Stimulated activated CD8-positive, alpha-beta memory T cell treated with anti-CD3 and anti-CD28 coated beads, Interleukin-12 subunit alpha, Interleukin-12 subunit beta, amount 100 ng/mL, for 4 hours (primary cell): ENCODE results near the gene CYB5R3.
"Not testable (repeated sequence)": the region's sequence is repeated elsewhere in the genome, so short reads cannot be mapped to it uniquely, and the experiment has no call there.

Experiments
- DNase-seq: peaks from one replicate; pipeline ENCODE4 v3.0.0-alpha.2; 2020; ENCODE audit warnings: low read depth

CYB5R3 gene

DNA sequence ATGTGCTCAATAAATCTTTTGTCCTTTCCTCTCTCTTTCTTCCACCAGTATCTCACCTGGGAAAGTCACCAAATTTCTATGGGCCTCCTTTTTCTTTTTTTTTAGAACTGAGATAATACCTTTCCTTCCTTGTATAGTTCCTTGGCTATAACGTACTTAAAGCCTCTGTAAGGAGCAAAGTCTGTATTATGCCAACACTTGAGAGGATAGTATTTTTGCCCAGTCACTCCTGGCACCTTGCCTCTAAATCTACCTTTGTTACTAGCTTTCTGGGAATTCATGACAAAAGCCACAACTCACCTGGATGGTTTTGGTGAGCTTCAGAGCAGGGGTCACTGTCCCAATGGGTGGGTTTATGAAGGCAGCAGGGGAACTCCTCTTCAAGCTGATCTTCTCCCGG is 46.7 kb downstream of the CYB5R3 start:
- no peak for DNase-seq

DNA sequence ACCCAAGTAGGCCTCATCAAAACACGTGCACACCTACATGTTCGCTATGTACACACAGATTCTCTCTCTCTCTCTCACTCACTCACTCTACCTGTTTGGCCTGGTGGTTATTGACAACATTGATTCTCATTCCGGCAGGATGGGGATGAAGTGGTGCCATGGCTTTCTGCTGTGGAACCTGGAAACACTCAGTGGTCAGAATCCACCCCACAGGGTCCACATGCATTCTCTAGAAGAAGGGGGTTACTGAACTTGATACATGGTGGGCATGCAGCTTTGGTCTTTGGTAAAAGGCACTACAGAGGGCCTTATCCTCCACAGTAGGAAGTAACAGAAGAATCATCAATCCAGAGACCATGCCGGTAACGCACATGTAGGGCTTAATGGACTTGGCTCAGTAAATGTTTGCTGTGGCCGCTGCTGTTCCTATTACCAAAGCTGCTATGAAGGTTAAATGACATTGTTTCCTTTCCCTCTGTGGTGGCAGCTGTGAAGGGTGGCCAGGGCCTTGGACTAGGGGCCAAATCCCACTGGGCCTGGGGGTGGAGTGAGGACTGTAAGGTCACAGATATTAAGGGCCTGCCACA is 47.2 kb downstream of the CYB5R3 start:
- no peak for DNase-seq

DNA sequence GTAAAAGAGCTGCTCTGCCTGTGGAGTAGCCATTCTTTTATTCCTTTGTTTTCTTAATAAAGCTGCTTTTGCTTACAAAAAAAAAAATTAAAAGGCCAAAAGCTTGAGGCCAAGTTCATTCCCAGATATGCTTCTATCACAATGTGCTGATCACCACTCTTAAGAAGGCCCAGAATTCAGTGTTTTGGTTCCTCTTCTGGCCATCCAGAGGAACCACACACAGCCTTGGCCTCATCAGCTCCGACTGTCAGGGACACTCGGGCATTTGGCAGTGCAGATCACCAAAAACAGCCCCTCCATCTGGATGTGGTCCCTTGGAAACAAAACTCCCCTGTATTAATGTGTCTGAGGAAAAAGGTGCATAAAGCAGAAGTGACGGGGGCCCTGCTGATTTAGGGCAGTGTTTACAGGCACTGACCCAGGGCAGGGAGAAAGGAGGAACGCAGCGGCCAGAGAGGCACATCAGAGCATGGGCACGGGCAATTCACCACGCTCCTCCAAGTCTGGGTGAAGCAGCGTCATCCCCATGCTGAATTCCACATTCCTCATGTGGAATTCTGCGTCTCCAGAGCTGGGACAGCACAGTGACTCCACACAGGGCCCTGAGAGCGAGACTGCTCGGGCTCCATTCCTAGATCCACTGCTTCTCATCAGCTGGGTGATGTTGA is 52.2 kb downstream of the CYB5R3 start:
- DNase-seq: no peak

GRCh38 chr22:42596336-42596735 is 52.9 kb downstream of the CYB5R3 start:
- DNase-seq: no peak

- DNase-seq: no peak
These were observed 53.8 kb downstream of the CYB5R3 start for GRCh38 chr22:42595434-42595833.

- DNase-seq: no peak
These were observed 57.2 kb downstream of the CYB5R3 start for GRCh38 chr22:42591987-42592386.

GRCh38 chr22:42587588-42588175 is 61.5 kb downstream of the CYB5R3 start:
- no peak for DNase-seq

GRCh38 chr22:42586381-42586780 is 62.8 kb downstream of the CYB5R3 start:
- DNase-seq: no peak

- no peak for DNase-seq
These were observed 64.1 kb downstream of the CYB5R3 start for GRCh38 chr22:42585096-42585495.

- DNase-seq: no peak
These were observed 64.7 kb downstream of the CYB5R3 start for GRCh38 chr22:42584364-42584940.

GRCh38 chr22:42582987-42583386 is 66.2 kb downstream of the CYB5R3 start:
- no peak for DNase-seq

DNA sequence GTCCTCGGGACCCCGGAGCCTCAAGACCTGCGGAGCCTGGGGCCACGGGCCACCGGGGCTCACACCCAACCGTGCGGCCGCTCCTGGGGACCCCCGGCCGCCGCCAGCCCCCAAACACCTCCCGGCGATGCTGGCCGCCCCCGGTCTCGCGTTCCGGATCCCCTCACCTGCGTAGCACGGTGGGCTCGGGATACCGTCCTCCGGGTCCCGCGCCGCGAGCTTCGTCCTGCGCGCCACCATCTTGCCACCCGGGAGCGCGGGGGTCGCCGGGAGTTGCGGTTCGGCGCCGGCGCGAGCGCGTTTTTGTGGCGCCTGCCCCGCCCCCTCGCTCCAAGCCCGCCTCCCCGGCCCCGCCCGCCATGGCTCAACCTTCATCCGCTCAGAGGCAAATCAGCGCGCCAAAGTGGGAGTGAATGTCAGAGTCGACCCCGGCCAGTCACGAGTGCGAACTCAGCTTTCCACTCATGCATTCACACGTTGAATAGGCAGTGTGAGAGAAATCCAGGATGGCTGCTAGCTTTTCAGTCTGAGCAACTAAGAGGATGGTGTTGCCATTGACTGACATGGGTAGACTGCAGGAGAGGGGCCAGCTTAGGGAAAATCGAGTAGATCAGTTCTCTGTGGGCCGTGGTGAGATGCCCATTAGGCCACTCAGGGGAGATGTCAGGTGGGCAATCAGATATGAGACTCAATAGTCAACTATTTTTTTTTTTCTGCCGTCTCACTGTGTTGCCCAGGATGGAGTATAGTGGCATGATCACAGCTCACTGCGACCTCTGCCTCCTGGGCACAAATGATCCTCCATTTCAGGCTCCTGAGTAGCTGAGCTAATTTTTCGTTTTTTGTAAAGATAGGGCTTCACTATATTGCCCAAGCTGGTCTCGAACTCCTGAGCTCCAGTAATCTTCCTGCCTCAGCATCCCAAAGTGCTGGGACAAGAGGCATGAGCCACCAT is 67.2 kb downstream of the CYB5R3 start:
- peak; percentile 76 for DNase-seq

- DNase-seq: not testable (repeated sequence)
These were observed 67.9 kb downstream of the CYB5R3 start for GRCh38 chr22:42581194-42581761.

- not testable (repeated sequence) for DNase-seq
These were observed 69.2 kb downstream of the CYB5R3 start for GRCh38 chr22:42580040-42580439.

DNA sequence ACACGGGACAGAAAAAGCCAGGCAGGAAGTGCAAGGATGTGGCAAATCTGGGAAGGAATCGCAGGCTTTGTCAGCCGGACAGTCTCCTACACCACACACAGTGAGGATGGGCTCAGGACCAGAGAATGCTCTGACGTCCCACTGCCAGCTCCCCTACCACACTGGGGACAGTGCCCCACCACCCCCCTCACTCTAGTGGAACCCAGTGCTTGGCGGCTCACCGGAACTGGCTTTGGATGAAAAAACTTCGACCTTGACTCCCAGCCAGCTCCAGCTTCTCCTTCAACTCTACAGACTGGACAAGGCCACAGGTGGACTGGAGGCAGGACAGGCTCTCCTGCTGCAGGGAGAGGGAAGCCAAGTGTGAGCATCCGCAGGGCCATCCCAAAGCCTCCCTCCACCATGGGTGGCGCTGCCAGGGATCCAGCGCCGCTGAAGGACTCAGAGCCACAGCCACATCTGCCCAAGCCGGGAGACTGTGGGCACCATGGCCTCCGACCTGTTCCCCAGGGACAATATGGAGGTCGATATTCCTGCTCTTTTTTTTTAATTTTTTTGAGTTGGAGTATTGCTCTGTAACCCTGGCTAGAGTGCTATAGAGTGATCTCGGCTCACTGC is 71.5 kb downstream of the CYB5R3 start:
- DNase-seq: no peak

DNA sequence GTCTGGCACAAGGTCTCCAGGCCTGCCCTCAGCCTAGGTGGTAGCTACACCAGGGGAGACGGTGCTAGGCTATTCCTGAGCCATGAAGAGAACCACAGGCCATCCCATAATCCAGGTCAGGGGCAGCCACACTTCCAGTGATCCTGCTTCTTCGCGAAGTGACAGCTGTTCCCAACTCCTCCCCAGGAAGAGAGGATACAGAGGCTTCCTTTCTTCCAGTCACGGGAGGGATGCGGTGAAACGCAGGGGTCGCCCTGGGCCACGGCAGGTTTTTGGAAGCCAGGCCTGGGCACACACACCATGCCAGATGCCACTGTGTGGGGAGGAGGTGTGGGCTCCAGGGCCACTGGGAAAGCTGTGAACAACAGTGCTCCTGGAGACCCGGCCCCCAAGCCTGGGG is 72.1 kb downstream of the CYB5R3 start:
- DNase-seq: not testable (repeated sequence)

GRCh38 chr22:42575996-42576574 is 73.1 kb downstream of the CYB5R3 start:
- not testable (repeated sequence) for DNase-seq

DNA sequence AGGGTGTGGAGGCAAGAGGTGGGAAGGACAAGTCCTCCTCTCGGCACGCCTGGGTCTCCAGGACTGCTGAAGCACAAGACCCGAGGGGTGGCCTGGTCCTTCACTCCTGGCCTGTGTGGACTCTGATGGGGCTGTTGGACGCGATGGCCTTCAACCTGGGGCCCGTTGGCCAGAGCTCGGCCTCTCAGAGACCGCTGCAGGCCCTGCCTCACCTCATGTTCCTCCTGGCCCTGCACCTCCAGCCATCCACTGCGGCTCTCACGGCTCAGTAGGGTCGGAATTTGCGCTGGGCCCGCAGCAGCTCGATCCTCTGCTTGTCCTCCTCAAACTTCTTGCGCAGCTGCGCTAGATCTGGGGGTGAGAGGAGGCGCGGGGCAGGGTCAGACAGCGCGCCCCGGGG is 74.7 kb downstream of the CYB5R3 start:
- not testable (repeated sequence) for DNase-seq

GRCh38 chr22:42574046-42574445 is 75.1 kb downstream of the CYB5R3 start:
- not testable (repeated sequence) for DNase-seq

- DNase-seq: not testable (repeated sequence)
These were observed 78.1 kb downstream of the CYB5R3 start for GRCh38 chr22:42571068-42571467.

DNA sequence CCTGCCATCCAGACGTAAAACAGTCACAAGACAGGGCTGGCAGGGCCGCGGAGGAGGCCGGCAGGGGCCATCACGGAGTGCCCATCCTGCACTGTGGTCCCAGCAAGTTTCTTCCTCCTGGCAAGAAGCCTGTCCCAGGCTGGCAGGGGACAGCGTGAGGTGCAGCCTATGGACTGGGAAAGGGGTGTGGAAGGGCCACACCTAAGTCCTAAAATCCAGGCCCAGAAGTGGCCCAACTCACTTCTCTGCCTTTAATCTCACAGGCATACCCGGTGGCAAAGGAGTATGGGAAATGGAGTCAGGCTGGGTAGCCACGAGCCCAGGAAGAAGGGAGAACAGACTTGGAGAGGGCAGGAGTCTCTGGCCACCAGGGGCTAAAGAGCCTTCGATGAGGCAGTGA is 78.6 kb downstream of the CYB5R3 start:
- DNase-seq: not testable (repeated sequence)
